IMR-90 (cell line): ENCODE measurements around the gene ZNF469. TPM values are rescaled to one million over a fixed set of nuclear protein-coding genes. Genes with fewer than 3 reads are reported as not detected.

Experiments
- ATAC-seq: fragments of 200-7000 bp; cut with Tn5 transposase; 2 replicates; pipeline ENCODE4 v1.9.1; 2020; ENCODE audit warnings: low read depth, mild to moderate bottlenecking, moderate library complexity
- BruUV-seq: library from RNA; stranded (reverse); fragments of 400-500 nt; replicated peaks from 2 replicates; lab custom pipeline; 2021; lab: Mats Ljungman, UMichigan
- CTCF ChIA-PET: fragments of 300-600 bp; formaldehyde crosslinking; extraction: SDS; loops from one replicate; lab custom pipeline; 2021; ENCODE audit warnings: antibody characterized with exemption; lab: Yijun Ruan, JAX
- POLR2A ChIA-PET: fragments of 300-600 bp; sonication (Branson Sonifier 250); formaldehyde crosslinking; loops from one replicate; lab custom pipeline; 2022; ENCODE audit warnings: antibody characterized with exemption; ENCODE audit not compliant: unreplicated experiment; lab: Charles Lee
- DNase-seq: peaks from one replicate; pipeline ENCODE4 v3.0.0; 2013
- H2AFZ ChIP-seq: replicated peaks from 2 replicates; pipeline ENCODE3; 2013; ENCODE audit warnings: low read length, mild to moderate bottlenecking; ENCODE audit not compliant: poor library complexity
- H2AK5ac ChIP-seq: 2 replicates; pipeline ENCODE4 v1.6.1; 2013; ENCODE audit warnings: low read depth, low read length, inconsistent platforms
- H2AK9ac ChIP-seq: replicated peaks from 2 replicates; pipeline ENCODE3; 2013; ENCODE audit warnings: mild to moderate bottlenecking, low read depth, low read length, moderate library complexity; ENCODE audit not compliant: poor library complexity
- H2BK120ac ChIP-seq: 2 replicates; pipeline ENCODE4 v1.6.1; 2013; ENCODE audit warnings: low read depth, low read length, inconsistent platforms
- H2BK15ac ChIP-seq: 3 replicates; pipeline ENCODE4 v1.6.1; 2013; ENCODE audit warnings: low read depth, low read length, inconsistent platforms
- H2BK20ac ChIP-seq: 2 replicates; pipeline ENCODE4 v1.6.1; 2013; ENCODE audit warnings: low read depth, mild to moderate bottlenecking, inconsistent platforms, low read length, moderate library complexity
- H2BK5ac ChIP-seq: 2 replicates; pipeline ENCODE4 v1.6.1; 2013; ENCODE audit warnings: mild to moderate bottlenecking, low read depth, low read length, inconsistent platforms; ENCODE audit not compliant: poor library complexity, severe bottlenecking
- H3K14ac ChIP-seq: replicated peaks from 2 replicates; pipeline ENCODE4 v1.6.1; 2013; ENCODE audit warnings: low read depth, low read length, inconsistent platforms
- H3K18ac ChIP-seq: 2 replicates; pipeline ENCODE4 v1.6.1; 2013; ENCODE audit warnings: low read depth, low read length, control low read depth
- H3K23ac ChIP-seq: 2 replicates; pipeline ENCODE4 v1.6.1; 2013; ENCODE audit warnings: low read depth, low read length, inconsistent platforms
- H3K27ac ChIP-seq: 2 replicates; pipeline ENCODE4 v1.5.1; 2013; ENCODE audit warnings: mild to moderate bottlenecking, control low read depth, low read length; ENCODE audit not compliant: insufficient read depth
- H3K27me3 ChIP-seq: 2 replicates; pipeline ENCODE4 v1.6.1; 2013; ENCODE audit warnings: low read length; ENCODE audit not compliant: control insufficient read depth, insufficient read depth
- H3K36me3 ChIP-seq: 2 replicates; pipeline ENCODE4 v1.6.1; 2013; ENCODE audit warnings: low read length, mixed read lengths; ENCODE audit not compliant: control insufficient read depth, insufficient read depth
- H3K4ac ChIP-seq: 2 replicates; pipeline ENCODE4 v1.6.1; 2013; ENCODE audit warnings: low read depth, low read length, inconsistent platforms
- H3K4me1 ChIP-seq: 2 replicates; pipeline ENCODE4 v1.6.1; 2013; ENCODE audit warnings: low read length, mixed read lengths; ENCODE audit not compliant: control insufficient read depth, insufficient read depth
- H3K4me2 ChIP-seq: 2 replicates; pipeline ENCODE4 v1.6.1; 2013; ENCODE audit warnings: low read depth, mild to moderate bottlenecking, control low read depth, low read length, moderate library complexity
- H3K4me3 ChIP-seq: 2 replicates; pipeline ENCODE4 v1.5.1; 2013; ENCODE audit warnings: low read depth, mild to moderate bottlenecking, control low read depth, low read length, moderate library complexity; ENCODE audit not compliant: insufficient read depth
- H3K56ac ChIP-seq: 2 replicates; pipeline ENCODE4 v1.6.1; 2013; ENCODE audit warnings: low read length, inconsistent platforms; ENCODE audit not compliant: insufficient read depth; ENCODE audit errors: extremely low read depth
- H3K79me1 ChIP-seq, 2 experiments: 2 replicates each; pipeline ENCODE4 v1.6.1; 2013; ENCODE audit warnings: low read length in 2 of 2, inconsistent platforms in 1 of 2, low read depth in 1 of 2
- H3K9ac ChIP-seq: 2 replicates; pipeline ENCODE4 v1.6.1; 2013; ENCODE audit warnings: low read depth, low read length, control low read depth
- H3K9me1 ChIP-seq: 2 replicates; pipeline ENCODE4 v1.6.1; 2013; ENCODE audit warnings: low read length, inconsistent platforms; ENCODE audit not compliant: insufficient read depth
- H3K9me3 ChIP-seq: 2 replicates; pipeline ENCODE4 v1.6.1; 2013; ENCODE audit warnings: low read length; ENCODE audit not compliant: control insufficient read depth, insufficient read depth
- H4K20me1 ChIP-seq: 2 replicates; pipeline ENCODE4 v1.6.1; 2013; ENCODE audit warnings: low read length, inconsistent platforms; ENCODE audit not compliant: insufficient read depth
- H4K5ac ChIP-seq: 2 replicates; pipeline ENCODE4 v1.6.1; 2013; ENCODE audit warnings: mild to moderate bottlenecking, low read depth, low read length, control low read depth
- H4K8ac ChIP-seq, 2 experiments: 2 replicates each; pipeline ENCODE4 v1.6.1; 2013; ENCODE audit warnings: low read depth in 2 of 2, low read length in 2 of 2, control low read depth in 1 of 2, inconsistent platforms in 1 of 2
- H4K91ac ChIP-seq: 2 replicates; pipeline ENCODE4 v1.6.1; 2013; ENCODE audit warnings: low read depth, low read length, inconsistent platforms; ENCODE audit not compliant: insufficient read depth
- MAFK ChIP-seq: IDR thresholded peaks from 2 replicates; pipeline ENCODE4 v1.6.1; 2012; ENCODE audit warnings: low read depth, low read length, improper control_type of control experiment
- SMC3 ChIP-seq: fragments of 150-350 bp; IDR thresholded peaks from 2 replicates; pipeline ENCODE4 v1.6.1; 2016; ENCODE audit warnings: low read depth, mild to moderate bottlenecking, antibody characterized with exemption, low read length, moderate library complexity
- WGBS, 2 experiments: methylation state at CpG; one replicate each; pipeline versions ENCODE4 v1.1.5 to v1.1.7; 2013; ENCODE audit warnings: missing lambda C conversion rate in 2 of 2; ENCODE audit not compliant: insufficient read length in 1 of 2; ENCODE audit errors: extremely low coverage in 2 of 2; 5-methylcytosine and 5-hydroxymethylcytosine counted together
- dilution Hi-C: fragments of 300-500 bp; cut with HindIII; formaldehyde crosslinking; loops from one replicate; pipeline ENCODE4 v1.14.3; 2018; ENCODE audit warnings: low sequenced_read_pairs; ENCODE audit not compliant: unreplicated experiment
- in situ Hi-C: fragments of 300-500 bp; cut with MboI; formaldehyde crosslinking; loops from 3 replicates; pipeline ENCODE4 v1.14.3; 2019; ENCODE audit warnings: low sequenced_read_pairs, inconsistent platforms, mixed read lengths
- intact Hi-C: fragments of 100-400 bp; cut with micrococcal nuclease; formaldehyde crosslinking; loops from 2 replicates; pipeline ENCODE4 v1.10.0; 2022
- polyA plus RNA-seq, 3 experiments: library from polyadenylated mRNA; depleted of rRNA; stranded (reverse); fragments of >200 nt; gene quantifications; 2 replicates each; pipeline ENCODE4 v1.2.3, GENCODE V29; 2012; ENCODE audit warnings: low replicate concordance in 1 of 3
- total RNA-seq: library from RNA; depleted of rRNA; stranded (reverse); fragments of >200 nt; gene quantifications from 2 replicates; pipeline ENCODE4 v1.2.3, GENCODE V29; 2012
- TF ChIP-seq, protein P1 (sequence below): conservative IDR thresholded peaks from 2 replicates; pipeline ENCODE4 v1.5.1; 2012; ENCODE audit warnings: mild to moderate bottlenecking, low read depth, low read length, improper control_type of control experiment

The ZNF469 gene
- total and polyA plus RNA-seq, 2 of the 4 experiments (the other 2 are of a cell fraction) = 1.1 to 13.3 TPM

DNA sequence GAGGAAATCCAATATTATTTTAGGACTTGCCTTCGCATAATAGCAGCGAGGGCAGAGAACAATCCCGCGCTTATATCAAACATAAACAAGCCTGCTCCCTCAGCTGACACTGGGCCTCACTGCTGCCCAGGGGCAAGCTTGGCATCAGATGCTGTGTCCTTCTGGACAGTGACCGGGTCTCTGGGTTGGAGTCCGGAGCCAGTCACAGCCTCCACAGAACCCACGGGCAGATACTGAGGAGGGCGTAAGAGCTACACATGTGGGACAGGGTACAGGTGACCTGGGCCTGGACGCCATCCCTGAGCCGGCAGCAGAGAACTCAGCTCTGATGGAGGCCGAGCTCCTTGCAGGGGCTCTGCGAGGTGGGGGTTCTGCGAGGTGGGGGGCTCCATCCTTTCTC, 14.7 kb upstream of the ZNF469 start:
- Histone ChIP-seq H2BK120ac (no peak overlapping the region), H3K36me3 (no peaks in the 10 kb centered on the region), H4K20me1 (no peaks in the 10 kb centered on the region), H3K9me1 (peaks cover 3% of the 10 kb centered on the region; the same call in 1 of the 2 replicates), H3K9me3 (0 out of 2 replicates have a peak, but pooled peaks cover 9% of the 10 kb centered on the region), H2AK9ac (no peak overlapping the region), H2BK15ac (no peak overlapping the region), H3K4me2 (no peak overlapping the region), H3K4me3 (no peak overlapping the region), H3K4me1 (no peaks in the 10 kb centered on the region), H4K5ac (no peak overlapping the region), H3K23ac (no peak overlapping the region), H2AK5ac (no peak overlapping the region), H3K9ac (no peak overlapping the region), H2BK5ac (no peak overlapping the region), H3K27ac (no peak overlapping the region), H2BK20ac (no peak overlapping the region), H3K4ac (no peak overlapping the region), H3K27me3 (peaks cover 4% of the 10 kb centered on the region), H4K91ac (no peak overlapping the region), H4K8ac (no peak overlapping the region), H3K14ac (no peak overlapping the region), H2AFZ (no peak overlapping the region), H3K56ac (no peak overlapping the region), H3K79me1 (no peaks in the 10 kb centered on the region), H3K18ac (no peak overlapping the region)
- WGBS, 2 experiments = 79% methylated on average over 3 of the region's 13 CpGs; no CpG with 5 or more reads in 1 of the 2 experiments
- ChIA-PET CTCF (no interaction called here), POLR2A (no interaction called here)
- no TSS peak for BruUV-seq
- ATAC-seq (no peak), DNase-seq (no peak)
- TF ChIP-seq SMC3 = no peak
- TF ChIP-seq, protein P1, sequence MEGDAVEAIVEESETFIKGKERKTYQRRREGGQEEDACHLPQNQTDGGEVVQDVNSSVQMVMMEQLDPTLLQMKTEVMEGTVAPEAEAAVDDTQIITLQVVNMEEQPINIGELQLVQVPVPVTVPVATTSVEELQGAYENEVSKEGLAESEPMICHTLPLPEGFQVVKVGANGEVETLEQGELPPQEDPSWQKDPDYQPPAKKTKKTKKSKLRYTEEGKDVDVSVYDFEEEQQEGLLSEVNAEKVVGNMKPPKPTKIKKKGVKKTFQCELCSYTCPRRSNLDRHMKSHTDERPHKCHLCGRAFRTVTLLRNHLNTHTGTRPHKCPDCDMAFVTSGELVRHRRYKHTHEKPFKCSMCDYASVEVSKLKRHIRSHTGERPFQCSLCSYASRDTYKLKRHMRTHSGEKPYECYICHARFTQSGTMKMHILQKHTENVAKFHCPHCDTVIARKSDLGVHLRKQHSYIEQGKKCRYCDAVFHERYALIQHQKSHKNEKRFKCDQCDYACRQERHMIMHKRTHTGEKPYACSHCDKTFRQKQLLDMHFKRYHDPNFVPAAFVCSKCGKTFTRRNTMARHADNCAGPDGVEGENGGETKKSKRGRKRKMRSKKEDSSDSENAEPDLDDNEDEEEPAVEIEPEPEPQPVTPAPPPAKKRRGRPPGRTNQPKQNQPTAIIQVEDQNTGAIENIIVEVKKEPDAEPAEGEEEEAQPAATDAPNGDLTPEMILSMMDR = no peak
- TF ChIP-seq MAFK = no peak
- in situ Hi-C loops = no loop called here
- dilution Hi-C loops = no loop called here
- intact Hi-C loops = no loop called here
